MM.1S (cell line): ENCODE data around the gene C1orf116.

Source experiments
- CTCF ChIP-seq: fragments of 300-600 bp; sonication (generic); IDR thresholded peaks from 2 replicates; pipeline ENCODE4 v1.5.1; 2016; ENCODE audit warnings: antibody characterized with exemption, low read length, mixed read lengths
- EZH2 ChIP-seq: fragments of 300-600 bp; sonication (generic); optimal IDR thresholded peaks from 2 replicates; pipeline ENCODE3; 2017; ENCODE audit warnings: low read depth, mild to moderate bottlenecking, antibody characterized with exemption, low read length, mixed read lengths

- TF ChIP-seq CTCF (no peak), EZH2 (no peak)
Measured at GRCh38 chr1:207001492-207002245, 30.9 kb downstream of the C1orf116 start.
